Measurements from ENCODE around the gene FXYD7. TPM values are rescaled to one million over a fixed set of nuclear protein-coding genes. Genes with fewer than 3 reads are reported as not detected.

The FXYD7 gene
- total and polyA plus RNA-seq, 2 of the 13 experiments (the other 11 are each of a cell fraction or from before 2014, with no cell fraction given): 0.55 TPM; not detected in 1

- DNase-seq (ENCODE audit: low spot score): peak; percentile 90
- H3K4me3 ChIP-seq (replicated peaks in 1 of 3; ENCODE audit: insufficient read depth in 1 of 3, low read depth in 2 of 3, low read length in 3 of 3): no peak overlapping the region; a peak in 1 of 6 replicates
- H3K4me2 ChIP-seq (ENCODE audit: low read depth, low read length): peak overlapping the region; percentile 51
- H3K4me1 ChIP-seq (ENCODE audit: insufficient read depth, low read length): peaks cover 57% of the 10 kb centered on the region
- H3K27me3 ChIP-seq (ENCODE audit: control insufficient read depth in 1 of 2, insufficient read depth in 2 of 2, low read length in 2 of 2): no peaks in the 10 kb centered on the region; a peak in 1 of 5 replicates
- no peak overlapping the region for H2AFZ ChIP-seq (ENCODE audit: low read length)
- POLR2A ChIA-PET: no interaction called here
- no peaks in the 10 kb centered on the region for H3K36me3 ChIP-seq (replicated peaks in 1 of 2; ENCODE audit: control insufficient read depth in 1 of 2, insufficient read depth in 2 of 2, low read length in 2 of 2)
- FAIRE-seq: peak; percentile 77
- WGBS (ENCODE audit: low lambda C conversion rate): 0% methylated on average over 1 of the region's 5 CpGs
- peak; percentile 72 for ATAC-seq
- intact Hi-C loops (cut with micrococcal nuclease; ENCODE audit: unreplicated experiment) (no loop called here), in situ Hi-C loops (cut with HindIII; ENCODE audit: extremely low pct_ligation_motif_present, low pct_unique_long_range_greater_than_20kb) (no loop called here)
- peak overlapping the region; percentile 56 for H3K27ac ChIP-seq (ENCODE audit: extremely low read length, insufficient read depth, low read length)
- no TSS peak for BruUV-seq (replicated peaks)
- peak overlapping the region; percentile 38 for H3K9ac ChIP-seq (ENCODE audit: insufficient read depth, low read depth, low read length)
- no peaks in the 10 kb centered on the region for H3K9me3 ChIP-seq (ENCODE audit: low read length)
- no peaks in the 10 kb centered on the region for H3K79me2 ChIP-seq (ENCODE audit: insufficient read depth, low read length)
- CTCF ChIA-PET (ENCODE audit: low intra/inter-chr PET ratio, low total read pairs): no interaction called here
- H4K20me1 ChIP-seq (ENCODE audit: insufficient read depth, low read length): no peaks in the 10 kb centered on the region
- TF ChIP-seq TBX2 (CRISPR knock-in tag; IDR thresholded peaks at IDR 0.05; ENCODE audit: borderline replicate concordance) (peak; percentile 46; the same call in 1 of the 2 replicates), HNF1A (IDR thresholded peaks at IDR 0.05; ENCODE audit: low read depth) (no peak), HNF1A (CRISPR knock-in tag; IDR thresholded peaks at IDR 0.05; ENCODE audit: borderline replicate concordance) (peak; percentile 38; the same call in 1 of the 2 replicates), MAZ (IDR thresholded peaks at IDR 0.05; ENCODE audit: borderline replicate concordance, low read depth, low read length) (0 out of 2 replicates have a peak, but pooled peaks have one; percentile 44), MAZ (CRISPR knock-in tag; IDR thresholded peaks at IDR 0.05; ENCODE audit: low read depth) (no peak), KDM1A (CRISPR knock-in tag; IDR thresholded peaks at IDR 0.05) (peak; percentile 83), ETV5 (CRISPR knock-in tag; IDR thresholded peaks at IDR 0.05; ENCODE audit: borderline replicate concordance) (peak; percentile 59; the same call in 1 of the 2 replicates), POLR2G (IDR thresholded peaks at IDR 0.05; ENCODE audit: low read depth, low read length) (peak; percentile 48; the same call in 1 of the 2 replicates), ZBTB1 (CRISPR knock-in tag; IDR thresholded peaks at IDR 0.05; ENCODE audit: borderline replicate concordance) (no peak), ZNF644 (CRISPR knock-in tag; IDR thresholded peaks at IDR 0.05; ENCODE audit: low read depth) (peak; percentile 82), ZKSCAN1 (IDR thresholded peaks at IDR 0.05; ENCODE audit: low read length) (peak; percentile 98), HDAC2 (CRISPR knock-in tag; IDR thresholded peaks at IDR 0.05) (peak; percentile 35; the same call in 1 of the 2 replicates), ZNF563 (CRISPR knock-in tag; IDR thresholded peaks at IDR 0.05) (peak; percentile 74; the same call in 1 of the 2 replicates), ZNF280B (CRISPR knock-in tag; IDR thresholded peaks at IDR 0.05; ENCODE audit: borderline replicate concordance) (no peak), PAXIP1 (CRISPR knock-in tag; conservative IDR thresholded peaks at IDR 0.05) (peak; percentile 68), ELF3 (CRISPR knock-in tag; IDR thresholded peaks at IDR 0.05) (peak; percentile 79), MED1 (CRISPR knock-in tag; IDR thresholded peaks at IDR 0.05) (peak; percentile 26; the same call in 1 of the 2 replicates)
Observed at GRCh38 chr19:35107545-35107944, 35.5 kb upstream of the FXYD7 start.

Measured in HepG2 (cell line).